GM19328 (cell line): ENCODE measurements around the gene AGMAT.

Source experiments
- ATAC-seq: cut with Tn5 transposase; IDR thresholded peaks from one replicate; pipeline ENCODE4 v1.9.1; 2021; ENCODE audit warnings: mild to moderate bottlenecking, moderate library complexity; ENCODE audit not compliant: unreplicated experiment

The AGMAT gene

GRCh38 chr1:15525050-15526020, 59.5 kb downstream of the AGMAT start:
- no peak for ATAC-seq

- peak; percentile 40 for ATAC-seq
Observed at GRCh38 chr1:15524283-15525049, 60.4 kb downstream of the AGMAT start.

- ATAC-seq: no peak
Observed at GRCh38 chr1:15524021-15524282, 60.9 kb downstream of the AGMAT start, which contains the start of gene CASP9. Gene CASP9, minus strand, starts transcription at chr1:15524215. Its CDS starts 15 bp downstream, at chr1:15524200.

GRCh38 chr1:15523104-15524020, 61.5 kb downstream of the AGMAT start:
- no peak for ATAC-seq

GRCh38 chr1:15522551-15522950, 62.3 kb downstream of the AGMAT start:
- no peak for ATAC-seq
